ENCODE data around the gene VCPKMT.
"Not testable (repeated sequence)": the region's sequence is repeated elsewhere in the genome, so short reads cannot be mapped to it uniquely, and the experiment has no call there.

Gene VCPKMT

DNA sequence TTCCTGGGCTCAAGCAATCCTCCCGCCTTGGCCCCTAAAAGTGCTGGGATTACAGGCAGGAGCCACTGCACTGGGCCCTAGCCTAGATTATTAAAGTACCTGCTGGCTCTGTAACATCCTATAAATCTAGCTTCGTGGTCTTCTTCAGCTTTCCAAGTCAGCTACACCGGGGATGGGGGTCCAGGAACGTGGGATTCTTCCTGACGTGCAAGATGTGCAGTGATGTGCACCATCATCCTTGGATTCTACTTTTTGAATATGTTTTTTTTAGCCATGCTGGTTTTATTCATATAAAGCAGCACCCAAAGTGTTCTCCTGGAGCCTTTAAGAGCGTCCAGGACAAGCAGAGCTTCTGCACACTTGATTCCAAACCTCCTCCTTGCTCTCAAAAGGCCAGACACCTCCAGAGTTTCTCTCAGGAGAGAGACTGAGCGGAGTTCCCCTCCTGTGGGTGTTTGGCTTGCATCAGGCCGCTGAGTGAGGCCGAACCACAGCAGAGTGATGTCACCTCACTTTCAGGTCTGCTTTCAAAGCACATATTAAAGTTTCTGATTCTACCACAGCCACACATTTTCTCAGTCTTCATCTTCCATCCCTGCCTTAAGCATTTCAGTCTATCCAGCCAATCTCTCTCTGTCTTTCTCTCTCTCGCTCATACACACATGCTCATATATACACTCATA, 33.4 kb downstream of the VCPKMT start:
- H3K4me1 ChIP-seq (ENCODE audit: control insufficient read depth, low read depth, low read length), result no peaks in the 10 kb centered on the region
- H3K27ac ChIP-seq (ENCODE audit: low read length), result no peak overlapping the region
- H3K27me3 ChIP-seq (ENCODE audit: control insufficient read depth, insufficient read depth, low read length), result no peaks in the 10 kb centered on the region
- no peak overlapping the region for H3K4me3 ChIP-seq (ENCODE audit: low read length)
- H3K9me3 ChIP-seq (ENCODE audit: control insufficient read depth, low read depth, low read length), result no peaks in the 10 kb centered on the region
- no peak overlapping the region for H3K9ac ChIP-seq (ENCODE audit: low read length)
- no peaks in the 10 kb centered on the region for H3K36me3 ChIP-seq (ENCODE audit: control insufficient read depth, low read depth, low read length)

DNA sequence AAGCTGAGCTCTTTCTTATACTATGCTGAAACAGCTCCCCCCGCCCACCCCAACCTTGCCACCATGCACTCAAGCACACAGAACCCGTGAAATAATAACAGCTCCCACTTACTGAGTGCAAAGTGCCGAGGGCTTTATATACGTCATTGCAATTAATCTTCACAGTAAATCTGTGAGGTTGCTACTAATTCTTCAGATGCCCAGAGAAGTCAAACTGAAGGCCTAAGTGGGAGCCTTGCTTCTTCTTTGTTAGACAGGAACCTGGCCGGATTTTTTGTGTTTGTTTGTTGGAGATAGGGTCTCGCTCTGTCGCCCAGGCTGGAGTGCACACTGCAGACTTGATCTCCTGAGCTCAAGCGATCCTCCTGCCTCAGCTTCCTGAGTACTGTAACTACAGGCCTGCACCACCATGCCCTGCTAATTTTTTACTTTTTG, 34.0 kb downstream of the VCPKMT start:
- Histone ChIP-seq H3K4me1 (ENCODE audit: control insufficient read depth, low read depth, low read length) (no peaks in the 10 kb centered on the region), H3K4me3 (ENCODE audit: low read length) (no peak overlapping the region), H3K9me3 (ENCODE audit: control insufficient read depth, low read depth, low read length) (no peaks in the 10 kb centered on the region), H3K27me3 (ENCODE audit: control insufficient read depth, insufficient read depth, low read length) (no peaks in the 10 kb centered on the region), H3K36me3 (ENCODE audit: control insufficient read depth, low read depth, low read length) (no peaks in the 10 kb centered on the region), H3K9ac (ENCODE audit: low read length) (no peak overlapping the region), H3K27ac (ENCODE audit: low read length) (no peak overlapping the region)

GRCh38 chr14:50079103-50079502, 37.3 kb downstream of the VCPKMT start:
- H3K4me3 ChIP-seq (ENCODE audit: low read length); H3K9me3 ChIP-seq (ENCODE audit: control insufficient read depth, low read depth, low read length); H3K27me3 ChIP-seq (ENCODE audit: control insufficient read depth, insufficient read depth, low read length); H3K4me1 ChIP-seq (ENCODE audit: control insufficient read depth, low read depth, low read length); H3K27ac ChIP-seq (ENCODE audit: low read length); H3K9ac ChIP-seq (ENCODE audit: low read length); H3K36me3 ChIP-seq (ENCODE audit: control insufficient read depth, low read depth, low read length): not testable (repeated sequence)

GRCh38 chr14:50073663-50074062, 42.7 kb downstream of the VCPKMT start:
- not testable (repeated sequence) for H3K9ac ChIP-seq (ENCODE audit: low read length); H3K4me1 ChIP-seq (ENCODE audit: control insufficient read depth, low read depth, low read length); H3K27ac ChIP-seq (ENCODE audit: low read length); H3K4me3 ChIP-seq (ENCODE audit: low read length); H3K9me3 ChIP-seq (ENCODE audit: control insufficient read depth, low read depth, low read length); H3K27me3 ChIP-seq (ENCODE audit: control insufficient read depth, insufficient read depth, low read length); H3K36me3 ChIP-seq (ENCODE audit: control insufficient read depth, low read depth, low read length)

DNA sequence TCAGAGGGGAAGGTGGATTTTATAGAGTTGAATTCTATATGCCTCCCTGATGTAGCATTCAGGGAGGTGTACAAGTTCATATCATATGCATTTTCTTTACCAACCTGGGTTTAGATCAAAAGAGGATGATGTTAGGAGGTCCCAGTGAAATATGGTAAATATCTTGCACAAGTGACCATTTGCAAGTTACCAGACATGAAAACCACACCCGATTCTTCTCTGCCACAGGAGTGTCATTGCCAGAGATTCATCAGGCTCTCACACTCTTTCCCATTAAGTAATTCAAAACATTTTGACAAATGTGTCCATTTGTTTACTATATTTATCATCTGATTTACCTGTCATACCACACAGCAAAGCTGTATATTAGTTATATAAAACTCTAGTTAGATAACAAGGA, 44.0 kb downstream of the VCPKMT start:
- Histone ChIP-seq H3K36me3 (ENCODE audit: control insufficient read depth, low read depth, low read length) (no peaks in the 10 kb centered on the region), H3K27ac (ENCODE audit: low read length) (no peak overlapping the region), H3K9ac (ENCODE audit: low read length) (no peak overlapping the region), H3K27me3 (ENCODE audit: control insufficient read depth, insufficient read depth, low read length) (no peaks in the 10 kb centered on the region), H3K4me1 (ENCODE audit: control insufficient read depth, low read depth, low read length) (no peaks in the 10 kb centered on the region), H3K4me3 (ENCODE audit: low read length) (no peak overlapping the region), H3K9me3 (ENCODE audit: control insufficient read depth, low read depth, low read length) (no peaks in the 10 kb centered on the region)

- Histone ChIP-seq H3K9ac (ENCODE audit: low read length) (no peak overlapping the region), H3K27me3 (ENCODE audit: control insufficient read depth, insufficient read depth, low read length) (no peaks in the 10 kb centered on the region), H3K9me3 (ENCODE audit: control insufficient read depth, low read depth, low read length) (no peaks in the 10 kb centered on the region), H3K4me1 (ENCODE audit: control insufficient read depth, low read depth, low read length) (no peaks in the 10 kb centered on the region), H3K4me3 (ENCODE audit: low read length) (no peak overlapping the region), H3K27ac (ENCODE audit: low read length) (no peak overlapping the region), H3K36me3 (ENCODE audit: control insufficient read depth, low read depth, low read length) (no peaks in the 10 kb centered on the region)
Measured at GRCh38 chr14:50070840-50071548, 45.4 kb downstream of the VCPKMT start.

- Histone ChIP-seq H3K36me3 (ENCODE audit: control insufficient read depth, low read depth, low read length) (no peaks in the 10 kb centered on the region), H3K27me3 (ENCODE audit: control insufficient read depth, insufficient read depth, low read length) (no peaks in the 10 kb centered on the region), H3K27ac (ENCODE audit: low read length) (no peak overlapping the region), H3K9me3 (ENCODE audit: control insufficient read depth, low read depth, low read length) (no peaks in the 10 kb centered on the region), H3K9ac (ENCODE audit: low read length) (no peak overlapping the region), H3K4me3 (ENCODE audit: low read length) (no peak overlapping the region), H3K4me1 (ENCODE audit: control insufficient read depth, low read depth, low read length) (no peaks in the 10 kb centered on the region)
Measured at GRCh38 chr14:50070230-50070629, 46.1 kb downstream of the VCPKMT start.

- Histone ChIP-seq H3K9ac (ENCODE audit: low read length) (no peak overlapping the region), H3K27ac (ENCODE audit: low read length) (no peak overlapping the region), H3K27me3 (ENCODE audit: control insufficient read depth, insufficient read depth, low read length) (no peaks in the 10 kb centered on the region), H3K4me1 (ENCODE audit: control insufficient read depth, low read depth, low read length) (no peaks in the 10 kb centered on the region), H3K4me3 (ENCODE audit: low read length) (no peak overlapping the region), H3K9me3 (ENCODE audit: control insufficient read depth, low read depth, low read length) (no peaks in the 10 kb centered on the region), H3K36me3 (ENCODE audit: control insufficient read depth, low read depth, low read length) (no peaks in the 10 kb centered on the region)
Measured at GRCh38 chr14:50069325-50069724, 47.0 kb downstream of the VCPKMT start.

DNA sequence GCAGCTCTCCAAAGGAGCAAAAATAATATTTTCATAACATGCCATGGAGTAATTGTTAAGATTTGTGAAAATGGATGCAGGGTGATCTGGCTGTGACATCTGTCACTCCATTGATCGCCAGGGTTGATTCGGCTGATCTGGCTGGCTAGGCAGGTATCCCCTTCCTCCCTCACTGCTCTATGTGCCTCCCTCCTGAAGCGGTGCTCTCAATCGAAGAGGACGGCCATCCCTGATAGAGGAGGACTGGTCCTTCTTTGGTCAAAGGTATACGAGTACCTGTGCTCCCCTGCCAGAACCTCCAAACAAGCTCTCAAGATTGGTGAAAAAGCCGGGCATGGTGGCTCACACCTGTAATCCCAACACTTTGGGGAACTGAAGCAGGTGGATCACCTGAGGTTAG, 47.9 kb downstream of the VCPKMT start:
- no peaks in the 10 kb centered on the region for H3K36me3 ChIP-seq (ENCODE audit: control insufficient read depth, low read depth, low read length)
- H3K4me3 ChIP-seq (ENCODE audit: low read length), result no peak overlapping the region
- no peak overlapping the region for H3K9ac ChIP-seq (ENCODE audit: low read length)
- H3K27ac ChIP-seq (ENCODE audit: low read length), result no peak overlapping the region
- H3K27me3 ChIP-seq (ENCODE audit: control insufficient read depth, insufficient read depth, low read length), result no peaks in the 10 kb centered on the region
- no peaks in the 10 kb centered on the region for H3K9me3 ChIP-seq (ENCODE audit: control insufficient read depth, low read depth, low read length)
- H3K4me1 ChIP-seq (ENCODE audit: control insufficient read depth, low read depth, low read length), result no peaks in the 10 kb centered on the region

DNA sequence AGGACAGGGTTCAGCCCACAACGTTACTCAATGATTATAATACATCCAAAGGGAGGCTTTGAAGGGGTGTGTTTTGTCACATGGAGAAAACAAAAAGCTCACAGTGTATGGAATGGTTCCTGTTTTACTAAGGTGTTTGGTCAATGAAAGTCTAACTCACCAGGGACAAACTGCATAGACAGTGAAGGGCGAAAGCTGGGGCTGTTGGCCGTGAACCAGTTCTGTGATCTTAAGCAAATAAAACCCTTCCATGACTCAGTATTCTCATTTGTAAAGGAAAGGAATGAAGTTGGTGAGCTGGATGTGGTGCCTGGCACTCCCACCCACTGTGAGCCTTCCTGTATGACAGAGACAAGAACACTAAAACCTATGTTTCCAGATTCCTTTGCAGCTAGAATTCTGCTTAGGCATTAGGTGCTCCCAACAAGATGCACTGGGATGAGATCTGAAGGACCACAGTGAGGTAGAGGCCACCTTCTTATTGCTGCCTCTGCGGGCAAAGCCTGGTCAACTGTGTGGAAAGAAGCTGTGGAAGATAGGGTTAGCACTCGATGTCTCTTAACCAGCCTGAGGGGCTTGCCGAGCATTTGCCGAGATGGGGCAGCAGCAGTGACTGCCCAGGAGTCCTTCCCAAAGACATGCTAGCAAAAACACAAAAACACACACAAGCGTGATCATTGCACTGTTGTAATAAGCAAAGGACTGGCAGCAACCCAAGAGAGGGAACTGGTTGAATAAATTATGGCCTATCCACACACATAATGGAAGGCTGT, 48.5 kb downstream of the VCPKMT start:
- Histone ChIP-seq H3K9ac (ENCODE audit: low read length) (no peak overlapping the region), H3K27ac (ENCODE audit: low read length) (no peak overlapping the region), H3K27me3 (ENCODE audit: control insufficient read depth, insufficient read depth, low read length) (no peaks in the 10 kb centered on the region), H3K9me3 (ENCODE audit: control insufficient read depth, low read depth, low read length) (no peaks in the 10 kb centered on the region), H3K36me3 (ENCODE audit: control insufficient read depth, low read depth, low read length) (no peaks in the 10 kb centered on the region), H3K4me1 (ENCODE audit: control insufficient read depth, low read depth, low read length) (peaks cover under 1% of the 10 kb centered on the region), H3K4me3 (ENCODE audit: low read length) (no peak overlapping the region)

GRCh38 chr14:50065583-50065982, 50.8 kb downstream of the VCPKMT start:
- peaks cover 21% of the 10 kb centered on the region for H3K4me1 ChIP-seq (ENCODE audit: control insufficient read depth, low read depth, low read length)

More at GRCh38 chr14:50065583-50065982, 50.8 kb downstream of the VCPKMT start:
- Histone ChIP-seq H3K27ac (ENCODE audit: low read length) (no peak overlapping the region), H3K4me3 (ENCODE audit: low read length) (no peak overlapping the region), H3K9ac (ENCODE audit: low read length) (no peak overlapping the region), H3K36me3 (ENCODE audit: control insufficient read depth, low read depth, low read length) (no peaks in the 10 kb centered on the region), H3K9me3 (ENCODE audit: control insufficient read depth, low read depth, low read length) (no peaks in the 10 kb centered on the region), H3K27me3 (ENCODE audit: control insufficient read depth, insufficient read depth, low read length) (no peaks in the 10 kb centered on the region)

All from iPS-18a (cell line).